Common myeloid progenitor, CD34-positive (primary cell): ENCODE measurements around the gene USF1.
"Not testable (repeated sequence)": the region's sequence is repeated elsewhere in the genome, so short reads cannot be mapped to it uniquely, and the experiment has no call there.

Experiments used
- CTCF ChIA-PET: fragments of 350-600 bp; sonication (Branson Sonifier 250); formaldehyde crosslinking; loops from one replicate; lab custom pipeline; 2021; ENCODE audit warnings: antibody characterized with exemption; lab: Charles Lee
- POLR2A ChIA-PET: fragments of 350-600 bp; sonication (Branson Sonifier 250); formaldehyde crosslinking; loops from one replicate; lab custom pipeline; 2021; ENCODE audit warnings: antibody characterized with exemption; lab: Charles Lee
- DNase-seq, 3 donors: peaks; one replicate each; pipeline versions ENCODE4 v3.0.0 to v3.0.0-alpha.2; 2013
- H3K27ac ChIP-seq, 2 experiments: 1 replicate in 1 of 2; 2 replicates in 1 of 2; pipeline ENCODE4 v1.7.0; 2013; ENCODE audit warnings: inconsistent platforms in 2 of 2, low read length in 2 of 2, mild to moderate bottlenecking in 2 of 2, low read depth in 1 of 2, moderate library complexity in 1 of 2; ENCODE audit not compliant: severe bottlenecking in 2 of 2, insufficient read depth in 1 of 2, poor library complexity in 1 of 2
- H3K27me3 ChIP-seq, 5 experiments: replicated peaks in 2 of 5; 1 replicate in 3 of 5; 2 replicates in 2 of 5; pipeline versions ENCODE4 v1.6.1 to v1.7.0; 2013; ENCODE audit warnings: low read length in 4 of 5, mild to moderate bottlenecking in 2 of 5, moderate library complexity in 2 of 5, inconsistent platforms in 1 of 5; ENCODE audit not compliant: insufficient read depth in 5 of 5, control insufficient read depth in 4 of 5
- H3K36me3 ChIP-seq, 4 experiments: 1 replicate in 2 of 4; 2 replicates in 2 of 4; pipeline versions ENCODE4 v1.6.1 to v1.7.0; 2013; ENCODE audit warnings: low read length in 3 of 4, control low read depth in 1 of 4, mild to moderate bottlenecking in 1 of 4; ENCODE audit not compliant: control insufficient read depth in 4 of 4, insufficient read depth in 4 of 4
- H3K4me1 ChIP-seq, 4 experiments: 1 replicate in 3 of 4; 2 replicates in 1 of 4; pipeline versions ENCODE4 v1.6.1 to v1.7.1; 2013; ENCODE audit warnings: low read length in 3 of 4, mild to moderate bottlenecking in 3 of 4, control low read depth in 1 of 4, inconsistent platforms in 1 of 4, moderate library complexity in 1 of 4; ENCODE audit not compliant: control insufficient read depth in 4 of 4, insufficient read depth in 4 of 4; ENCODE audit errors: control extremely low read depth in 1 of 4
- H3K4me3 ChIP-seq, 7 experiments: 1 replicate in 4 of 7; 2 replicates in 3 of 7; pipeline versions ENCODE4 v1.5.1 to v1.7.0; 2013; ENCODE audit warnings: mild to moderate bottlenecking in 7 of 7, low read length in 6 of 7, moderate library complexity in 6 of 7, inconsistent platforms in 2 of 7, low read depth in 2 of 7, control low read depth in 1 of 7; ENCODE audit not compliant: insufficient read depth in 4 of 7, control insufficient read depth in 1 of 7; ENCODE audit errors: extremely low read depth in 1 of 7
- H3K9me3 ChIP-seq, 5 experiments: 1 replicate in 4 of 5; 2 replicates in 1 of 5; pipeline versions ENCODE4 v1.6.1 to v1.7.1; 2013; ENCODE audit warnings: low read length in 4 of 5, mild to moderate bottlenecking in 2 of 5, inconsistent platforms in 1 of 5, low read depth in 1 of 5, moderate library complexity in 1 of 5; ENCODE audit not compliant: control insufficient read depth in 4 of 5, insufficient read depth in 2 of 5; ENCODE audit errors: control extremely low read depth in 1 of 5
- WGBS: methylation state at CpG from one replicate; pipeline ENCODE4 v1.1.5; 2013; ENCODE audit not compliant: insufficient coverage; 5-methylcytosine and 5-hydroxymethylcytosine counted together

The USF1 gene

GRCh38 chr1:160999376-160999775 lies 46.4 kb downstream of the USF1 start:
- whole genome bisulfite sequencing: 99% methylated on average over 5 of the region's 5 CpGs
- Histone ChIP-seq H3K27me3 (no peaks in the 10 kb centered on the region), H3K4me1 (peaks cover 0 to 6% (median 5%) of the 10 kb centered on the region in 4 experiments), H3K4me3 (no peak overlapping the region), H3K27ac (no peak overlapping the region), H3K9me3 (no peaks in the 10 kb centered on the region), H3K36me3 (peaks cover 14 to 35% (median 30%) of the 10 kb centered on the region in 4 experiments)
- DNase-seq: no peak
- ChIA-PET POLR2A (no interaction called here), CTCF (interaction anchor here (1.4 to 8.6 kb wide), 8 partner anchors 8 to 139 kb away, joined by 3 to 120 read pairs (median 40); partner anchors contain the start of genes ARHGAP30, F11R, KLHDC9 and TSTD1)

DNA sequence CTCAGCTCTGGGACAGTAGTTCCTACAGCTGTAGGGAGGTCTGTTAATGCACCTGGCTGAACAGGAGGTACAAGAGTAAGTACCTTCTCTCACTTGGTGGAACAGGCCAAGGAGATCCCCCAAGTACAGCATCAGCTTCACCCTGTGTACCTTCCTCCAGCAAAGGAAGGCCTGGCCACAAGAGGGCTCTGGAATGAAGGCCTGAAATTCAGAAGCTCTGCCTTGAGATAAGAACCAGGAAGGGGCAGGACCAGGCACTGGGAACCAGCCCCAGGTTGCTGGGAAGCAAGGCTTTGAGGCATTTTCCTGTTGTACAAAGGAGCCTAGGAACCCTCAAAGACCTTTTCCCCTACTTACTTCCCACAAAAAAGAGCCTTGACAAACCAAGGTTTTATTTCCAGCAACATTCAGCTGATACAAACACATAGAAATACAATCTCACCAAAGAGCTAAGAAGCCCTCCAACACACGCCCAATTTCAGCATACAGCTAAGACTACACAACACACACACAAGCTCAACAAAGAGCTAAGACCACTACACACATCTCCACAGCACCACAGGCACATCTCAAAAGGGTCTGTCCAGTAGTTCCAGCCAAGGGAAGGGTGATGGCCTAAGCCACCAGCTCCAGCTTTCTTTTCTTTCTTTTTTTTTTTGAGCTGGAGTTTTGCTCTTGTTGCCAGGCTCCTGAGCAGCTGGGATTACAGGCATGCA lies 48.3 kb downstream of the USF1 start:
- Histone ChIP-seq H3K9me3 (no peaks in the 10 kb centered on the region), H3K27ac (peak overlapping the region in 1 of 2 experiments; percentile 52), H3K36me3 (peaks cover 14 to 35% (median 30%) of the 10 kb centered on the region in 4 experiments), H3K27me3 (no peaks in the 10 kb centered on the region), H3K4me1 (peaks cover 0 to 6% (median 5%) of the 10 kb centered on the region in 4 experiments), H3K4me3 (no peak overlapping the region)
- POLR2A ChIA-PET: interaction anchor here (0.6 to 2.1 kb wide), 7 partner anchors 16 to 102 kb away, joined by 3 to 14 read pairs (median 6); partner anchors contain the start of genes F11R, TSTD1 and USF1
- DNase-seq: peak; percentile 63 to 74 (median 73)
- 64% methylated on average over 1 of the region's 1 CpG for WGBS
- CTCF ChIA-PET: interaction anchor here (0.8 to 8.6 kb wide), 28 partner anchors 9 to 168 kb away, joined by 3 to 120 read pairs (median 6); partner anchors contain the start of genes ARHGAP30, DEDD, F11R and KLHDC9

DNA sequence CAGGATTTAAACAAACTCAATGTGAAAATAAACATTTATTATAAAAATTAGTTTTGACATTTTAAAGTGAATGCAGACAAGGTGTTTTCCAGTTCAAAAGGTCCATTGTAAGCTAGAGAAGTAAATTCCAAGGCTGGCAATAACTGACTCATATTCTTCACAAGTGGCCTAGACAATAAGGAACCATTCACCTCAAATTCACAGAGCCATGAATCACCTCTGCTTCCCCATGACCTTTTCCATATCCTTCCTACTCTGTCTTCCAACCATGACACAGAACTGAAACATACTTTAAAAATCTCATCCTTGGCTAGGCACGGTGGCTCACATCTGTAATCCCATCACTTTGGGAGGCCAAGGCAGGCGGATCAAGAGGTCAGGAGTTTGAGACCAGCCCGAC lies 49.6 kb downstream of the USF1 start:
- CTCF ChIA-PET: interaction anchor here (0.8 to 8.6 kb wide), 13 partner anchors 8 to 386 kb away, joined by 3 to 120 read pairs (median 25); partner anchors contain the start of genes ARHGAP30, DEDD, F11R and KLHDC9
- H3K4me3 ChIP-seq: no peak overlapping the region
- H3K36me3 ChIP-seq: peaks cover 12 to 34% (median 26%) of the 10 kb centered on the region in 4 experiments
- H3K27ac ChIP-seq: no peak overlapping the region
- POLR2A ChIA-PET: interaction anchor here (1.9 kb wide), 1 partner anchor 49 kb away, joined by 8 read pairs; the partner anchor contains the start of gene USF1
- no peak for DNase-seq
- peaks cover 0 to 6% (median 5%) of the 10 kb centered on the region in 4 experiments for H3K4me1 ChIP-seq
- no peaks in the 10 kb centered on the region for H3K27me3 ChIP-seq
- 88% methylated on average over 3 of the region's 3 CpGs for WGBS
- H3K9me3 ChIP-seq: no peaks in the 10 kb centered on the region

DNA sequence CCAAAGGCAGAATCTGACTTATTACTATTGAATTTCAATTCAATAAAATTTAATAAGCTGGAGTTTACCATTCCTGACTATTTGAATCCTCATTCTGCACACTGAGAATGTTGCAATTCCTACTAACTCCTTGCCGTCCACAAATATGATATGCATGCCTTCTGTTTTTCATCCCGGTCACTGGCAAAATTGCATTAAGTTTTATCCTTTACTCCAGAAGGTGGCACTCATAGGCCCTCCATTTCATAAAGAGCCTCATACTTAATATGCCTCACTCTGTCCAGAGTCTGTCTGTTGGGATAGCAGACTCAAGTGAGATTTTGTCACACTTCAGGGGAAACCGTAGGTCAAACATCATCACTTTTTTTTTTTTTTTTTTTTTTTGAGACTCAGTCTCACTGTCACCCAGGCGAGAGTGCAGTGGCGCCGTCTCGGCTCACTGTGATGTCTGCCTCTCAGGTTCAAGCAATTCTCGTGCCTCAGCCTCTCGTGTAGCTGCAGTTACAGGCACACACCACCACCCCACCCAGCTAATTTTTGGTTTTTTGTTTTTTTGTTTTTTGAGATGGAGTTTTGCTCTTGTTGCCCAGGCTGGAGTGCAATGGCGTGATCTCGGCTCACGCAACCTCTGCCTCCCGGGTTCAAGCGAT lies 52.1 kb downstream of the USF1 start:
- H3K4me3 ChIP-seq: no peak overlapping the region
- H3K27ac ChIP-seq: no peak overlapping the region
- CTCF ChIA-PET: interaction anchor here (1.0 to 8.6 kb wide), 9 partner anchors 16 to 149 kb away, joined by 3 to 120 read pairs (median 7); partner anchors contain the start of genes ARHGAP30, F11R and KLHDC9
- no peaks in the 10 kb centered on the region for H3K27me3 ChIP-seq
- POLR2A ChIA-PET: interaction anchor here (1.0 kb wide), 1 partner anchor 27 kb away, joined by 4 read pairs; no protein-coding TSS in a partner anchor
- 29% methylated on average over 3 of the region's 14 CpGs for WGBS
- DNase-seq: peak; percentile 47 to 71 (median 62)
- H3K4me1 ChIP-seq: peaks cover 0 to 12% (median 6%) of the 10 kb centered on the region in 4 experiments
- no peaks in the 10 kb centered on the region for H3K9me3 ChIP-seq
- peaks cover 2 to 9% (median 5%) of the 10 kb centered on the region in 4 experiments for H3K36me3 ChIP-seq

GRCh38 chr1:160992036-160992435 lies 53.7 kb downstream of the USF1 start:
- H3K9me3 ChIP-seq, POLR2A ChIA-PET, H3K27ac ChIP-seq, DNase-seq, H3K36me3 ChIP-seq, H3K27me3 ChIP-seq, H3K4me1 ChIP-seq, H3K4me3 ChIP-seq: not testable (repeated sequence)
- WGBS: 100% methylated on average over 2 of the region's 4 CpGs
- CTCF ChIA-PET: interaction anchor here (0.6 to 3.7 kb wide), 7 partner anchors 8 to 157 kb away, joined by 3 to 21 read pairs (median 5); partner anchors contain the start of gene KLHDC9
